ENCODE measurements around the gene KCNJ9.

The KCNJ9 gene

GRCh38 chr1:160053548-160054365, 27.6 kb upstream of the KCNJ9 start:
- no peak overlapping the region for H2AFZ ChIP-seq (ENCODE audit: low read length)
- no peak overlapping the region for H2BK5ac ChIP-seq (ENCODE audit: low read length)
- no peak overlapping the region for H3K4ac ChIP-seq (ENCODE audit: low read length)
- H3K18ac ChIP-seq (ENCODE audit: low read length), result peak overlapping the region; percentile 83
- H3K79me1 ChIP-seq (ENCODE audit: low read depth, low read length), result no peaks in the 10 kb centered on the region
- no peak overlapping the region for H3K14ac ChIP-seq (ENCODE audit: low read length)
- H3K4me1 ChIP-seq (ENCODE audit: control insufficient read depth in 2 of 2, insufficient read depth in 1 of 2, low read depth in 1 of 2, low read length in 2 of 2), result peaks cover 10 to 18% of the 10 kb centered on the region in 2 donors
- no peak overlapping the region for H2BK15ac ChIP-seq (ENCODE audit: low read length)
- H2AK5ac ChIP-seq (ENCODE audit: low read depth, low read length), result no peak overlapping the region
- no peak overlapping the region for H3K23ac ChIP-seq (ENCODE audit: low read depth, low read length, poor library complexity)
- peaks cover 0 to 53% (median 0%) of the 10 kb centered on the region in 3 experiments for H3K27me3 ChIP-seq (ENCODE audit: control insufficient read depth in 3 of 3, insufficient read depth in 3 of 3, low read depth in 1 of 3, low read length in 3 of 3)
- H3K4me2 ChIP-seq (ENCODE audit: insufficient read depth, low read length, poor library complexity, severe bottlenecking), result no peak overlapping the region
- no peak overlapping the region for H4K91ac ChIP-seq (ENCODE audit: low read depth, low read length, poor library complexity)
- no CpG with 5 or more reads among the region's 7 CpGs for WGBS, 2 donors (ENCODE audit: extremely low coverage in 2 of 2, insufficient read length in 2 of 2, insufficient replicate concordance in 1 of 2)
- H3K9me3 ChIP-seq (replicated peaks in 1 of 2; ENCODE audit: control insufficient read depth in 2 of 2, insufficient read depth in 1 of 2, low read depth in 1 of 2, low read length in 2 of 2), result peaks cover 2 to 7% of the 10 kb centered on the region in 2 donors
- H2BK120ac ChIP-seq (ENCODE audit: low read depth, low read length), result no peak overlapping the region
- H3K27ac ChIP-seq (replicated peaks; ENCODE audit: low read length), result no peak overlapping the region
- no peak overlapping the region for H4K8ac ChIP-seq (ENCODE audit: low read depth, low read length)
- no peak overlapping the region for H2BK12ac ChIP-seq (ENCODE audit: low read length)
- H3K36me3 ChIP-seq (replicated peaks in 1 of 2; ENCODE audit: control insufficient read depth in 2 of 2, insufficient read depth in 2 of 2, low read length in 2 of 2), result no peaks in the 10 kb centered on the region
- no peak overlapping the region for H3K4me3 ChIP-seq (ENCODE audit: low read length in 2 of 2)
- H3K9ac ChIP-seq (ENCODE audit: low read depth, low read length, poor library complexity), result no peak overlapping the region
- no peak for DNase-seq (ENCODE audit: low spot score)

GRCh38 chr1:160056648-160057169, 24.6 kb upstream of the KCNJ9 start:
- Histone ChIP-seq H3K4ac (ENCODE audit: low read length) (no peak overlapping the region), H3K79me1 (ENCODE audit: low read depth, low read length) (no peaks in the 10 kb centered on the region), H2BK15ac (ENCODE audit: low read length) (no peak overlapping the region), H3K9me3 (replicated peaks in 1 of 2; ENCODE audit: control insufficient read depth in 2 of 2, insufficient read depth in 1 of 2, low read depth in 1 of 2, low read length in 2 of 2) (peaks cover 0 to 7% of the 10 kb centered on the region in 2 donors), H3K4me2 (ENCODE audit: insufficient read depth, low read length, poor library complexity, severe bottlenecking) (no peak overlapping the region), H2BK120ac (ENCODE audit: low read depth, low read length) (no peak overlapping the region), H3K36me3 (replicated peaks in 1 of 2; ENCODE audit: control insufficient read depth in 2 of 2, insufficient read depth in 2 of 2, low read length in 2 of 2) (no peaks in the 10 kb centered on the region), H3K4me3 (ENCODE audit: low read length in 2 of 2) (no peak overlapping the region), H3K4me1 (ENCODE audit: control insufficient read depth in 2 of 2, insufficient read depth in 1 of 2, low read depth in 1 of 2, low read length in 2 of 2) (peaks cover 14 to 30% of the 10 kb centered on the region in 2 donors), H3K27me3 (ENCODE audit: control insufficient read depth in 3 of 3, insufficient read depth in 3 of 3, low read depth in 1 of 3, low read length in 3 of 3) (peaks cover 0 to 64% (median 0%) of the 10 kb centered on the region in 3 experiments), H4K91ac (ENCODE audit: low read depth, low read length, poor library complexity) (no peak overlapping the region), H2BK12ac (ENCODE audit: low read length) (no peak overlapping the region), H3K23ac (ENCODE audit: low read depth, low read length, poor library complexity) (no peak overlapping the region), H3K14ac (ENCODE audit: low read length) (no peak overlapping the region), H3K18ac (ENCODE audit: low read length) (no peak overlapping the region), H3K9ac (ENCODE audit: low read depth, low read length, poor library complexity) (no peak overlapping the region), H2BK5ac (ENCODE audit: low read length) (no peak overlapping the region), H3K27ac (replicated peaks; ENCODE audit: low read length) (no peak overlapping the region), H2AFZ (ENCODE audit: low read length) (no peak overlapping the region), H4K8ac (ENCODE audit: low read depth, low read length) (no peak overlapping the region), H2AK5ac (ENCODE audit: low read depth, low read length) (no peak overlapping the region)
- WGBS, 2 donors (ENCODE audit: extremely low coverage in 2 of 2, insufficient read length in 2 of 2, insufficient replicate concordance in 1 of 2), result no CpG with 5 or more reads among the region's 1 CpG
- DNase-seq (ENCODE audit: low spot score), result no peak

DNA sequence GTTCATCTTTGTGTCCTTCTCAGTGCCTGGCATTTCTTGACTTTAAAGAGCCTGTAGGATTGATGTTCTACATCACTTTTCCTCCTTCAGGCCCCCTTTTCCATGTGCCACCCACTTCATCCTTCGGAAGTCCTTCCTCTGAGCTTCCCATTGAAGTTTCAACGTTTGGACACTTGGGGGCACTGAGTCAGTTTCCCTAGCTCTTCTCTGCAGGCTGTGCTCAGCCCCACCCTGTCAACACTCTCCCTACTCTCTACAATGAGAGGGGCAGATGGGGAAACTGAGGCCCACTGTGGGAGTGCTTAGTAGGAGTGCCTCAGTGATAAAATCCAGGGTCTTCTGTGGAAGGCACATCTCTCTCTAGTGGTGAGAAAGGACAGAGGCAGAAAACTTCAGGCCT, 23.3 kb upstream of the KCNJ9 start:
- Histone ChIP-seq H3K9me3 (replicated peaks in 1 of 2; ENCODE audit: control insufficient read depth in 2 of 2, insufficient read depth in 1 of 2, low read depth in 1 of 2, low read length in 2 of 2) (no peaks in the 10 kb centered on the region), H2BK15ac (ENCODE audit: low read length) (no peak overlapping the region), H3K36me3 (replicated peaks in 1 of 2; ENCODE audit: control insufficient read depth in 2 of 2, insufficient read depth in 2 of 2, low read length in 2 of 2) (no peaks in the 10 kb centered on the region), H3K23ac (ENCODE audit: low read depth, low read length, poor library complexity) (no peak overlapping the region), H2AK5ac (ENCODE audit: low read depth, low read length) (no peak overlapping the region), H3K79me1 (ENCODE audit: low read depth, low read length) (no peaks in the 10 kb centered on the region), H3K27ac (replicated peaks; ENCODE audit: low read length) (no peak overlapping the region), H2BK120ac (ENCODE audit: low read depth, low read length) (no peak overlapping the region), H3K14ac (ENCODE audit: low read length) (no peak overlapping the region), H3K4me3 (ENCODE audit: low read length in 2 of 2) (no peak overlapping the region), H3K4ac (ENCODE audit: low read length) (no peak overlapping the region), H3K4me2 (ENCODE audit: insufficient read depth, low read length, poor library complexity, severe bottlenecking) (no peak overlapping the region), H4K8ac (ENCODE audit: low read depth, low read length) (no peak overlapping the region), H3K9ac (ENCODE audit: low read depth, low read length, poor library complexity) (no peak overlapping the region), H3K18ac (ENCODE audit: low read length) (no peak overlapping the region), H2AFZ (ENCODE audit: low read length) (no peak overlapping the region), H4K91ac (ENCODE audit: low read depth, low read length, poor library complexity) (no peak overlapping the region), H3K4me1 (ENCODE audit: control insufficient read depth in 2 of 2, insufficient read depth in 1 of 2, low read depth in 1 of 2, low read length in 2 of 2) (peaks cover 25 to 38% of the 10 kb centered on the region in 2 donors), H2BK12ac (ENCODE audit: low read length) (no peak overlapping the region), H3K27me3 (ENCODE audit: control insufficient read depth in 3 of 3, insufficient read depth in 3 of 3, low read depth in 1 of 3, low read length in 3 of 3) (peaks cover 0 to 56% (median 0%) of the 10 kb centered on the region in 3 experiments), H2BK5ac (ENCODE audit: low read length) (no peak overlapping the region)
- DNase-seq (ENCODE audit: low spot score), result no peak
- no CpG with 5 or more reads among the region's 2 CpGs for WGBS, 2 donors (ENCODE audit: extremely low coverage in 2 of 2, insufficient read length in 2 of 2, insufficient replicate concordance in 1 of 2)

Measured in neuronal stem cell (in vitro differentiated cells).